ENCODE measurements around the gene HID1. TPM values are rescaled to one million over a fixed set of nuclear protein-coding genes. Genes with fewer than 3 reads are reported as not detected.

Gene HID1
- total RNA-seq, 1 experiment from 2014 or later, result 0.65 TPM

Other genes with a start within 250 kb of the HID1 start
- 0.05 TPM in 1 of 2 replicates, not detected in the other for gene RAB37, start 235.5 kb downstream of the HID1 start, total RNA-seq (2014; rRNA removed; shearing (Covaris generic))
- gene NHERF1, start 224.1 kb downstream of the HID1 start, total RNA-seq (2014; rRNA removed; shearing (Covaris generic)), result 205 and 246 TPM in 2 replicates
- gene NAT9, start 196.4 kb downstream of the HID1 start, total RNA-seq (2014; rRNA removed; shearing (Covaris generic)), result 22.8 and 32.5 TPM in 2 replicates
- gene GRIN2C, start 112.9 kb downstream of the HID1 start, total RNA-seq (2014; rRNA removed; shearing (Covaris generic)), result 0.05 and 0.69 TPM in 2 replicates
- gene FDXR, start 99.8 kb downstream of the HID1 start, total RNA-seq (2014; rRNA removed; shearing (Covaris generic)), result 35.9 and 44.1 TPM in 2 replicates
- gene FADS6, start 79.1 kb downstream of the HID1 start, total RNA-seq (2014; rRNA removed; shearing (Covaris generic)), result not detected in 2 replicates
- gene USH1G, start 49.5 kb downstream of the HID1 start, total RNA-seq (2014; rRNA removed; shearing (Covaris generic)), result 0.28 TPM in 1 of 2 replicates, not detected in the other
- gene OTOP2, start 48.5 kb downstream of the HID1 start, total RNA-seq (2014; rRNA removed; shearing (Covaris generic)), result not detected in 2 replicates
- not detected in 2 replicates for gene OTOP3, start 36.9 kb downstream of the HID1 start, total RNA-seq (2014; rRNA removed; shearing (Covaris generic))
- 24.0 and 26.6 TPM in 2 replicates for gene CDR2L, start 14.9 kb upstream of the HID1 start, total RNA-seq (2014; rRNA removed; shearing (Covaris generic))
- gene MRPL58, start 39.9 kb upstream of the HID1 start, total RNA-seq (2014; rRNA removed; shearing (Covaris generic)), result 135 TPM in 2 replicates
- 488 and 584 TPM in 2 replicates for gene ATP5PD, start 74.2 kb upstream of the HID1 start, total RNA-seq (2014; rRNA removed; shearing (Covaris generic))
- 25.6 and 25.7 TPM in 2 replicates for gene KCTD2, start 74.5 kb upstream of the HID1 start, total RNA-seq (2014; rRNA removed; shearing (Covaris generic))
- 0.10 TPM in 1 of 2 replicates, not detected in the other for gene SLC16A5, start 115.2 kb upstream of the HID1 start, total RNA-seq (2014; rRNA removed; shearing (Covaris generic))
- gene ARMC7, start 137.2 kb upstream of the HID1 start, total RNA-seq (2014; rRNA removed; shearing (Covaris generic)), result 3.2 and 6.0 TPM in 2 replicates
- 73.6 and 83.9 TPM in 2 replicates for gene NT5C, start 159.0 kb upstream of the HID1 start, total RNA-seq (2014; rRNA removed; shearing (Covaris generic))
- gene JPT1, start 181.8 kb upstream of the HID1 start, total RNA-seq (2014; rRNA removed; shearing (Covaris generic)), result 626 and 687 TPM in 2 replicates
- 201 and 239 TPM in 2 replicates for gene SUMO2, start 210.2 kb upstream of the HID1 start, total RNA-seq (2014; rRNA removed; shearing (Covaris generic))
- 55.6 and 59.1 TPM in 2 replicates for gene NUP85, start 232.9 kb upstream of the HID1 start, total RNA-seq (2014; rRNA removed; shearing (Covaris generic))

Measured in A172 (cell line).